ENCODE data around the gene TBX15.
"Not testable (repeated sequence)": the region's sequence is repeated elsewhere in the genome, so short reads cannot be mapped to it uniquely, and the experiment has no call there.

The TBX15 gene

GRCh38 chr1:118920124-118920717 is 67.9 kb downstream of the TBX15 start:
- DNase-seq (ENCODE audit: insufficient read length, low spot score) (no peak), FAIRE-seq (no peak)
- no peak for TF ChIP-seq POLR2A (IDR thresholded peaks at IDR 0.05; ENCODE audit: low read depth, low read length)
- TF ChIP-seq POLR2AphosphoS5 (IDR thresholded peaks at IDR 0.05; ENCODE audit: low read depth, low read length), result no peak
- no peak for TF ChIP-seq POU2F2 (IDR thresholded peaks at IDR 0.05; ENCODE audit: low read depth, low read length)
- TF ChIP-seq TAF1 (IDR thresholded peaks at IDR 0.05; ENCODE audit: low read depth, low read length), result no peak
- TF ChIP-seq SPI1 (IDR thresholded peaks at IDR 0.05; ENCODE audit: low read depth, low read length), result no peak
- no peak for TF ChIP-seq PAX5 (IDR thresholded peaks at IDR 0.05; ENCODE audit: insufficient read depth, low read length, severe bottlenecking)

DNA sequence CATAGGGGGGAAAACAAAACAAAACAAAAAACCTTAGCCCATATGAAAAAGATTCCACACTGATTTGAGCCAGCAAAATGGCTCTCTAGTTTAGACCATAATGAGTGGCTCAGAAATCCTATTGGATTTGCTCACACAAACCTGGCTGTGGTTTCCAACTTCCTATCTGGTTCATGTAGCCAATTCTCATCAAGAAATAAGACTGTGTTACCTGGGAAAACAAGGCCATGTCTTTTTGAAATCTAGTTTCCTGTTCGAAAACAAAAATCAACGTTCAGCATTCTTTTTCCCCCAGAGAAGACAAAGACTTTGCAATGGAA is 69.2 kb downstream of the TBX15 start:
- no peak for TF ChIP-seq TAF1 (IDR thresholded peaks at IDR 0.05; ENCODE audit: low read depth, low read length)
- no peak for TF ChIP-seq POU2F2 (IDR thresholded peaks at IDR 0.05; ENCODE audit: low read depth, low read length)
- TF ChIP-seq PAX5 (IDR thresholded peaks at IDR 0.05; ENCODE audit: insufficient read depth, low read length, severe bottlenecking), result no peak
- no peak for TF ChIP-seq POLR2AphosphoS5 (IDR thresholded peaks at IDR 0.05; ENCODE audit: low read depth, low read length)
- TF ChIP-seq POLR2A (IDR thresholded peaks at IDR 0.05; ENCODE audit: low read depth, low read length), result no peak
- TF ChIP-seq SPI1 (IDR thresholded peaks at IDR 0.05; ENCODE audit: low read depth, low read length), result no peak
- FAIRE-seq (no peak), DNase-seq (ENCODE audit: insufficient read length, low spot score) (no peak)

GRCh38 chr1:118918230-118918939 is 69.8 kb downstream of the TBX15 start:
- FAIRE-seq (no peak), DNase-seq (ENCODE audit: insufficient read length, low spot score) (no peak)
- TF ChIP-seq TAF1 (IDR thresholded peaks at IDR 0.05; ENCODE audit: low read depth, low read length) (no peak), POLR2AphosphoS5 (IDR thresholded peaks at IDR 0.05; ENCODE audit: low read depth, low read length) (no peak), POLR2A (IDR thresholded peaks at IDR 0.05; ENCODE audit: low read depth, low read length) (no peak), SPI1 (IDR thresholded peaks at IDR 0.05; ENCODE audit: low read depth, low read length) (peak; percentile 60)

- not testable (repeated sequence) for FAIRE-seq; DNase-seq (ENCODE audit: insufficient read length, low spot score)
Measured at GRCh38 chr1:118916346-118916745, 71.8 kb downstream of the TBX15 start.

DNA sequence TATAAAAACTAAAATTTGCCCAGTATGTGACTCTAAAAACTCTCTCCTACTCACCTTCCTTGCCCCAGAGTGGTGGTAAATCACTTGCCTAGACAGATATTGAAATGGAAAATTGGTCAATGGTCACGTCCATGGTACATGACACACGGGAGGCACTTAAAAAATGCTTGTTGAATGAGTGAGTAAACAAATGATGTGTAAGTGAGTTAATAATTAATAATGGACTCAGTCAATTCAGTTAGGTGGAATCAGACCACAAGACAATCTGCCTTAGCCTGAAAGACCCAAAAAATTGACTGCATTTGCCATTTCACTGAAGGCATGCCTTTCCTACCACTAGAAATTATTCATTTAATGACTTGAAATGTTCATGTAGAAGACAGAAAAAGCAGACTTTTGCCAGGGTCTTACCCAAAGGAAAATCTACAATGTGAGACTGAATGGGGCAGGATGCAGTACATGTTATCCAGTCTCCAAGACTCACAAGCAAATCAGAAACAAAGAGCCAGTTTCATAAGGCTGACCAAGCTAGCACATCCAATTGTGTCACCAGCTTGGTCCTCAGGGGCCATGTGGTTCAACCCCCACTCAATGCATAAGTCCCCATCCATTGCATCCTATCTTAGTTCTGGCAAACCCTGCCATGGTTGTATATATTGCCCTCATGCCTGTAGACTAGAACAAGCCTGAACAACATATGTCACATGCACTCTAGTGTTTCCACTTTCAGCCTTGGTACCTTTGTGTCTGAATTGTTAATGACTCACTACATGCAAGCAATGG is 73.6 kb downstream of the TBX15 start:
- DNase-seq (ENCODE audit: insufficient read length, low spot score) (no peak), FAIRE-seq (no peak)
- TF ChIP-seq SPI1 (IDR thresholded peaks at IDR 0.05; ENCODE audit: low read depth, low read length) (no peak), TAF1 (IDR thresholded peaks at IDR 0.05; ENCODE audit: low read depth, low read length) (no peak)

GRCh38 chr1:118913818-118914217 is 74.3 kb downstream of the TBX15 start:
- no peak for TF ChIP-seq TAF1 (IDR thresholded peaks at IDR 0.05; ENCODE audit: low read depth, low read length)
- TF ChIP-seq PAX5 (IDR thresholded peaks at IDR 0.05; ENCODE audit: insufficient read depth, low read length, severe bottlenecking), result no peak
- no peak for TF ChIP-seq POLR2AphosphoS5 (IDR thresholded peaks at IDR 0.05; ENCODE audit: low read depth, low read length)
- no peak for TF ChIP-seq POLR2A (IDR thresholded peaks at IDR 0.05; ENCODE audit: low read depth, low read length)
- TF ChIP-seq SPI1 (IDR thresholded peaks at IDR 0.05; ENCODE audit: low read depth, low read length), result no peak
- TF ChIP-seq POU2F2 (IDR thresholded peaks at IDR 0.05; ENCODE audit: low read depth, low read length), result no peak
- DNase-seq (ENCODE audit: insufficient read length, low spot score) (no peak), FAIRE-seq (no peak)

DNA sequence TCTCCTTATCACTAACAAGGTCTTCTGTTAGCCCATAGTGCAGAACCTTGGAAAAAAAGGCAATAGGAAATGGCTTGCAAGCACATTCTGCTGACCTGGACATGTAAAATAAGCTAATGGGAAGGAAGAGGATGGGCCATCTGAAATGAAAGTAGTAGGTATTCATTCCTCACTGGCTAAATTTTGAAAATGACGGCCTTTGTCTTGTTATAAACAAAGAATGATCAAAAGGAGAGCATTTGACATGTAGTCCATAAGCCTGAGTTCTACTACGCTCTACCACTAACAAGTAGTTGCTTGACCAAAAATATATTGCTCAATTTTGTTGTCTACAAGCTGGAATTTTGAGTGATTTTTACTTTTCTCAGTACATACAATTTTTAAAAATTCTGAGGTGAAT is 75.6 kb downstream of the TBX15 start:
- DNase-seq (ENCODE audit: insufficient read length, low spot score) (no peak), FAIRE-seq (no peak)
- TF ChIP-seq TAF1 (IDR thresholded peaks at IDR 0.05; ENCODE audit: low read depth, low read length), result no peak
- no peak for TF ChIP-seq POLR2AphosphoS5 (IDR thresholded peaks at IDR 0.05; ENCODE audit: low read depth, low read length)
- TF ChIP-seq SPI1 (IDR thresholded peaks at IDR 0.05; ENCODE audit: low read depth, low read length), result no peak
- TF ChIP-seq POLR2A (IDR thresholded peaks at IDR 0.05; ENCODE audit: low read depth, low read length), result no peak
- TF ChIP-seq PAX5 (IDR thresholded peaks at IDR 0.05; ENCODE audit: insufficient read depth, low read length, severe bottlenecking), result no peak
- no peak for TF ChIP-seq POU2F2 (IDR thresholded peaks at IDR 0.05; ENCODE audit: low read depth, low read length)

GRCh38 chr1:118911571-118911970 is 76.6 kb downstream of the TBX15 start:
- DNase-seq (ENCODE audit: insufficient read length, low spot score) (no peak), FAIRE-seq (no peak)
- TF ChIP-seq SPI1 (IDR thresholded peaks at IDR 0.05; ENCODE audit: low read depth, low read length) (no peak), TAF1 (IDR thresholded peaks at IDR 0.05; ENCODE audit: low read depth, low read length) (no peak), POLR2AphosphoS5 (IDR thresholded peaks at IDR 0.05; ENCODE audit: low read depth, low read length) (no peak), POLR2A (IDR thresholded peaks at IDR 0.05; ENCODE audit: low read depth, low read length) (no peak), PAX5 (IDR thresholded peaks at IDR 0.05; ENCODE audit: insufficient read depth, low read length, severe bottlenecking) (no peak), POU2F2 (IDR thresholded peaks at IDR 0.05; ENCODE audit: low read depth, low read length) (no peak)

GRCh38 chr1:118907466-118907865 is 80.7 kb downstream of the TBX15 start:
- TF ChIP-seq POLR2A (IDR thresholded peaks at IDR 0.05; ENCODE audit: low read depth, low read length) (no peak), PAX5 (IDR thresholded peaks at IDR 0.05; ENCODE audit: insufficient read depth, low read length, severe bottlenecking) (no peak), POU2F2 (IDR thresholded peaks at IDR 0.05; ENCODE audit: low read depth, low read length) (no peak), TAF1 (IDR thresholded peaks at IDR 0.05; ENCODE audit: low read depth, low read length) (no peak), POLR2AphosphoS5 (IDR thresholded peaks at IDR 0.05; ENCODE audit: low read depth, low read length) (no peak), SPI1 (IDR thresholded peaks at IDR 0.05; ENCODE audit: low read depth, low read length) (no peak)
- DNase-seq (ENCODE audit: insufficient read length, low spot score), result no peak

GRCh38 chr1:118905671-118906070 is 82.5 kb downstream of the TBX15 start:
- FAIRE-seq, result no peak
- DNase-seq (ENCODE audit: insufficient read length, low spot score), result no peak
- TF ChIP-seq POU2F2 (IDR thresholded peaks at IDR 0.05; ENCODE audit: low read depth, low read length), result no peak
- TF ChIP-seq POLR2AphosphoS5 (IDR thresholded peaks at IDR 0.05; ENCODE audit: low read depth, low read length), result no peak
- TF ChIP-seq TAF1 (IDR thresholded peaks at IDR 0.05; ENCODE audit: low read depth, low read length), result no peak

More at GRCh38 chr1:118907466-118907865, 80.7 kb downstream of the TBX15 start:
- no peak for FAIRE-seq

Measured in GM12891 (cell line).